Neural cell (in vitro differentiated cells): ENCODE results near the gene FCHSD2. TPM values are rescaled to one million over a fixed set of nuclear protein-coding genes. Genes with fewer than 3 reads are reported as not detected.

Experiments
- H2AFZ ChIP-seq: fragments of 200-600, 300-800 bp; sonication (generic), shearing (Covaris generic); 2 replicates; pipeline ENCODE4 v1.6.0; 2014; ENCODE audit warnings: low read depth, mild to moderate bottlenecking, antibody characterized with exemption, low read length, moderate library complexity
- H3F3A ChIP-seq: fragments of 200-600 bp; shearing (Covaris generic); 2 replicates; pipeline ENCODE4 v1.6.1; 2016; ENCODE audit warnings: mild to moderate bottlenecking, moderate library complexity, mixed read lengths, antibody characterized with exemption, low read length; ENCODE audit not compliant: insufficient read depth, poor library complexity, severe bottlenecking
- H3K27ac ChIP-seq: fragments of 200-600, 300-800 bp; sonication (generic), shearing (Covaris generic); 2 replicates; pipeline ENCODE4 v1.5.1; 2014; ENCODE audit warnings: mild to moderate bottlenecking, low read length, moderate library complexity
- H3K27me3 ChIP-seq: fragments of 300-800, 200-600 bp; sonication (generic), shearing (Covaris generic); 2 replicates; pipeline ENCODE4 v1.6.0; 2014; ENCODE audit warnings: mild to moderate bottlenecking, low read depth, low read length, moderate library complexity; ENCODE audit not compliant: insufficient read depth
- H3K36me3 ChIP-seq: fragments of 300-800, 200-600 bp; sonication (generic), shearing (Covaris generic); 2 replicates; pipeline ENCODE4 v1.5.1; 2014; ENCODE audit warnings: mild to moderate bottlenecking, antibody characterized with exemption, low read length, moderate library complexity; ENCODE audit not compliant: insufficient read depth
- H3K4me2 ChIP-seq: fragments of 300-800, 200-600 bp; sonication (generic), shearing (Covaris generic); 2 replicates; pipeline ENCODE4 v1.6.0; 2014; ENCODE audit warnings: mild to moderate bottlenecking, low read length
- H3K4me3 ChIP-seq: fragments of 300-800, 200-600 bp; sonication (generic), shearing (Covaris generic); 2 replicates; pipeline ENCODE4 v1.5.1; 2014; ENCODE audit warnings: mild to moderate bottlenecking, low read length, moderate library complexity
- H3K79me2 ChIP-seq: fragments of 200-600 bp; shearing (Covaris generic); replicated peaks from 2 replicates; pipeline ENCODE4 v1.6.0; 2014; ENCODE audit warnings: mild to moderate bottlenecking, low read length, moderate library complexity; ENCODE audit not compliant: insufficient read depth
- H3K9ac ChIP-seq: fragments of 300-800, 200-600 bp; sonication (generic), shearing (Covaris generic); 2 replicates; pipeline ENCODE4 v1.6.1; 2016; ENCODE audit warnings: mild to moderate bottlenecking, low read length, mixed read lengths
- H3K9me2 ChIP-seq: fragments of 200-600 bp; shearing (Covaris generic); 2 replicates; pipeline ENCODE4 v1.6.1; 2016; ENCODE audit warnings: mild to moderate bottlenecking, low read length, mixed read lengths; ENCODE audit not compliant: insufficient read depth
- H3K9me3 ChIP-seq: fragments of 200-600, 300-800 bp; sonication (generic), shearing (Covaris generic); 2 replicates; pipeline ENCODE4 v1.6.1; 2016; ENCODE audit warnings: mild to moderate bottlenecking, mixed run types, low read length, moderate library complexity, mixed read lengths
- H4K20me1 ChIP-seq: fragments of 200-600 bp; shearing (Covaris generic); 2 replicates; pipeline ENCODE4 v1.6.1; 2016; ENCODE audit warnings: mild to moderate bottlenecking, mixed run types; ENCODE audit not compliant: insufficient read depth
- EP300 ChIP-seq: fragments of 450-650 bp; conservative IDR thresholded peaks from 2 replicates; pipeline ENCODE4 v1.6.1; 2014; ENCODE audit warnings: antibody characterized with exemption, mild to moderate bottlenecking, moderate library complexity; ENCODE audit not compliant: poor library complexity, severe bottlenecking
- EZH2 ChIP-seq: fragments of 200-600, 300-800 bp; shearing (Covaris generic), sonication (generic); IDR thresholded peaks from 2 replicates; pipeline ENCODE4 v1.6.1; 2014; ENCODE audit warnings: antibody characterized with exemption, low read length, borderline replicate concordance, mild to moderate bottlenecking; ENCODE audit not compliant: insufficient read depth, poor library complexity, severe bottlenecking
- MXI1 ChIP-seq: fragments of 450-650 bp; conservative IDR thresholded peaks from 2 replicates; pipeline ENCODE4 v1.6.1; 2014; ENCODE audit warnings: antibody characterized with exemption, mild to moderate bottlenecking; ENCODE audit not compliant: poor library complexity, severe bottlenecking
- POLR2AphosphoS5 ChIP-seq: IDR thresholded peaks from 2 replicates; pipeline ENCODE4 v1.6.1; 2012
- RAD21 ChIP-seq: fragments of 450-650 bp; conservative IDR thresholded peaks from 2 replicates; pipeline ENCODE4 v1.6.1; 2014; ENCODE audit warnings: antibody characterized with exemption, mild to moderate bottlenecking, moderate library complexity
- SMC3 ChIP-seq: fragments of 450-650 bp; conservative IDR thresholded peaks from 2 replicates; pipeline ENCODE4 v1.6.1; 2014; ENCODE audit warnings: antibody characterized with exemption, mild to moderate bottlenecking, moderate library complexity; ENCODE audit not compliant: poor library complexity
- TAF1 ChIP-seq: IDR thresholded peaks from 2 replicates; pipeline ENCODE4 v1.6.1; 2012; ENCODE audit warnings: low read depth
- polyA plus RNA-seq: library from polyadenylated mRNA; depleted of rRNA; stranded (reverse); fragments of >200 nt; gene quantifications from 2 replicates; pipeline ENCODE4 v1.2.3, GENCODE V29; 2014
- TF ChIP-seq, protein P1 (sequence below): IDR thresholded peaks from 2 replicates; pipeline ENCODE4 v1.6.1; 2012; ENCODE audit warnings: borderline replicate concordance
- TF ChIP-seq, protein P2 (sequence below): fragments of 450-650 bp; IDR thresholded peaks from 2 replicates; pipeline ENCODE4 v1.5.1; 2014; ENCODE audit warnings: antibody characterized with exemption, mild to moderate bottlenecking, moderate library complexity; ENCODE audit not compliant: poor library complexity, severe bottlenecking

FCHSD2 gene
- polyA plus RNA-seq, 1 donor from 2014 or later = 40.8 TPM

DNA sequence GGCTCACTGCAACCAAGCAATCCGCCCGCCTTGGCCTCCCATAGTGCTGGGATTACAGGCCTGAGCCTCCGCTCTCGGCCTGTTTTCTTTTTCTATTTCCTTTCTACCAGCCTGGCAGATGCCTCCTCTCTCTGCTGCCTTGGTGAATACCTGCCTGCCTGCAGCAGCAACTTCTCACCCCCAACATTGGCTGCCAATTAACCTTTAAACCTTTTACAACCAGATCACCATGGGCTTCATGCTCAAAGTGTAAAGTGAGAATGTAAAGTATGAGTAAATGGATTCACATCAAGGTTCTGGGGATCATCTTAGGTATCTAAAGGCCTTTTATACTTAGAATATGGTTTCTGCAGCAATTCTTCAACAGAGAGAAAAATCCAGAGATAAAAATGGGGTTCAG, 13.0 kb upstream of the FCHSD2 start:
- Histone ChIP-seq H3K79me2 (no peaks in the 10 kb centered on the region), H3K4me3 (no peak overlapping the region), H3K9me3 (no peaks in the 10 kb centered on the region), H4K20me1 (no peaks in the 10 kb centered on the region), H2AFZ (no peak overlapping the region), H3K9me2 (no peaks in the 10 kb centered on the region), H3K27me3 (no peaks in the 10 kb centered on the region), H3K9ac (no peak overlapping the region), H3K36me3 (no peaks in the 10 kb centered on the region), H3F3A (no peaks in the 10 kb centered on the region), H3K4me2 (no peak overlapping the region), H3K27ac (no peak overlapping the region)
- TF ChIP-seq SMC3 (no peak), MXI1 (no peak), EP300 (no peak), RAD21 (no peak), EZH2 (no peak), TAF1 (no peak), POLR2AphosphoS5 (no peak)
- TF ChIP-seq, protein P1, sequence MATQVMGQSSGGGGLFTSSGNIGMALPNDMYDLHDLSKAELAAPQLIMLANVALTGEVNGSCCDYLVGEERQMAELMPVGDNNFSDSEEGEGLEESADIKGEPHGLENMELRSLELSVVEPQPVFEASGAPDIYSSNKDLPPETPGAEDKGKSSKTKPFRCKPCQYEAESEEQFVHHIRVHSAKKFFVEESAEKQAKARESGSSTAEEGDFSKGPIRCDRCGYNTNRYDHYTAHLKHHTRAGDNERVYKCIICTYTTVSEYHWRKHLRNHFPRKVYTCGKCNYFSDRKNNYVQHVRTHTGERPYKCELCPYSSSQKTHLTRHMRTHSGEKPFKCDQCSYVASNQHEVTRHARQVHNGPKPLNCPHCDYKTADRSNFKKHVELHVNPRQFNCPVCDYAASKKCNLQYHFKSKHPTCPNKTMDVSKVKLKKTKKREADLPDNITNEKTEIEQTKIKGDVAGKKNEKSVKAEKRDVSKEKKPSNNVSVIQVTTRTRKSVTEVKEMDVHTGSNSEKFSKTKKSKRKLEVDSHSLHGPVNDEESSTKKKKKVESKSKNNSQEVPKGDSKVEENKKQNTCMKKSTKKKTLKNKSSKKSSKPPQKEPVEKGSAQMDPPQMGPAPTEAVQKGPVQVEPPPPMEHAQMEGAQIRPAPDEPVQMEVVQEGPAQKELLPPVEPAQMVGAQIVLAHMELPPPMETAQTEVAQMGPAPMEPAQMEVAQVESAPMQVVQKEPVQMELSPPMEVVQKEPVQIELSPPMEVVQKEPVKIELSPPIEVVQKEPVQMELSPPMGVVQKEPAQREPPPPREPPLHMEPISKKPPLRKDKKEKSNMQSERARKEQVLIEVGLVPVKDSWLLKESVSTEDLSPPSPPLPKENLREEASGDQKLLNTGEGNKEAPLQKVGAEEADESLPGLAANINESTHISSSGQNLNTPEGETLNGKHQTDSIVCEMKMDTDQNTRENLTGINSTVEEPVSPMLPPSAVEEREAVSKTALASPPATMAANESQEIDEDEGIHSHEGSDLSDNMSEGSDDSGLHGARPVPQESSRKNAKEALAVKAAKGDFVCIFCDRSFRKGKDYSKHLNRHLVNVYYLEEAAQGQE = no peak
- TF ChIP-seq, protein P2, sequence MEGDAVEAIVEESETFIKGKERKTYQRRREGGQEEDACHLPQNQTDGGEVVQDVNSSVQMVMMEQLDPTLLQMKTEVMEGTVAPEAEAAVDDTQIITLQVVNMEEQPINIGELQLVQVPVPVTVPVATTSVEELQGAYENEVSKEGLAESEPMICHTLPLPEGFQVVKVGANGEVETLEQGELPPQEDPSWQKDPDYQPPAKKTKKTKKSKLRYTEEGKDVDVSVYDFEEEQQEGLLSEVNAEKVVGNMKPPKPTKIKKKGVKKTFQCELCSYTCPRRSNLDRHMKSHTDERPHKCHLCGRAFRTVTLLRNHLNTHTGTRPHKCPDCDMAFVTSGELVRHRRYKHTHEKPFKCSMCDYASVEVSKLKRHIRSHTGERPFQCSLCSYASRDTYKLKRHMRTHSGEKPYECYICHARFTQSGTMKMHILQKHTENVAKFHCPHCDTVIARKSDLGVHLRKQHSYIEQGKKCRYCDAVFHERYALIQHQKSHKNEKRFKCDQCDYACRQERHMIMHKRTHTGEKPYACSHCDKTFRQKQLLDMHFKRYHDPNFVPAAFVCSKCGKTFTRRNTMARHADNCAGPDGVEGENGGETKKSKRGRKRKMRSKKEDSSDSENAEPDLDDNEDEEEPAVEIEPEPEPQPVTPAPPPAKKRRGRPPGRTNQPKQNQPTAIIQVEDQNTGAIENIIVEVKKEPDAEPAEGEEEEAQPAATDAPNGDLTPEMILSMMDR = no peak

DNA sequence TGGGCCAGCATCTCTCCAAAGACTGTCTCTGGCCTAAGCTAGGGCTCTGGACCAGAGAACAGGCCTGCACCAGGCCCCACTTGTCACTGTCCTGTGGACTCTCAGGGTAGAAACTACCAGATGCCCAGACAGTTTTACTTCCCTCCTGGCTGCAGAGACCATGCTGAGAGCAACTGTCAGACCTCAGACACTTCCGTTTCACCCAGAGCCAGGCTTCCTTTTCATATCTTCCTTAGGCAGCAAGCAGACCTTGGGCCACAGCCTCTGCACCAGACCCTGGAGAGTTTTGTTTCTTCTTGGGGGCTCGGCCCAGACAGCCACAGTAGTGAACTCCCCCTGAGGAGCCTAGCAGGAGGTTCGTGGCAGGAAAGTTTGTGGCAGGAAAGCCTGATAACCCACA, 12.1 kb upstream of the FCHSD2 start:
- H3K27ac ChIP-seq = no peak overlapping the region

More for the DNA sequence above, 12.1 kb upstream of the FCHSD2 start:
- Histone ChIP-seq H3K4me2 (no peak overlapping the region), H3K9ac (no peak overlapping the region), H3K27me3 (no peaks in the 10 kb centered on the region), H4K20me1 (no peaks in the 10 kb centered on the region), H3K79me2 (no peaks in the 10 kb centered on the region), H3K9me2 (no peaks in the 10 kb centered on the region), H3K4me3 (no peak overlapping the region), H3K9me3 (no peaks in the 10 kb centered on the region), H3K36me3 (no peaks in the 10 kb centered on the region), H3F3A (no peaks in the 10 kb centered on the region), H2AFZ (no peak overlapping the region)
- TF ChIP-seq, protein P2 = no peak
- TF ChIP-seq, protein P1 = no peak
- TF ChIP-seq MXI1 (no peak), SMC3 (no peak), POLR2AphosphoS5 (no peak), EP300 (no peak), TAF1 (no peak), RAD21 (no peak), EZH2 (no peak)
